ENCODE results near the gene NECAP2.

- TF ChIP-seq CTCF (conservative IDR thresholded peaks at IDR 0.05; ENCODE audit: low read depth, low read length): no peak
- TF ChIP-seq RAD21 (IDR thresholded peaks at IDR 0.05; ENCODE audit: low read length): no peak
- no peak for TF ChIP-seq POLR2A (IDR thresholded peaks at IDR 0.05; ENCODE audit: low read depth, low read length)
- no peak for TF ChIP-seq SMC3 (IDR thresholded peaks at IDR 0.05; ENCODE audit: low read depth, low read length)
- TF ChIP-seq BHLHE40 (IDR thresholded peaks at IDR 0.05; ENCODE audit: low read depth, low read length): no peak
- TF ChIP-seq CHD1 (IDR thresholded peaks at IDR 0.05; ENCODE audit: low read depth, low read length): no peak
- no peak for TF ChIP-seq MXI1 (IDR thresholded peaks at IDR 0.05; ENCODE audit: borderline replicate concordance, low read depth, low read length)
- TF ChIP-seq RFX5 (IDR thresholded peaks at IDR 0.05; ENCODE audit: low read depth, low read length): no peak
- no peak for TF ChIP-seq MAZ (IDR thresholded peaks at IDR 0.05; ENCODE audit: borderline replicate concordance, low read depth, low read length)
- TF ChIP-seq NFE2L2 (IDR thresholded peaks at IDR 0.05; ENCODE audit: low read depth, low read length): no peak
- TF ChIP-seq, protein P1, sequence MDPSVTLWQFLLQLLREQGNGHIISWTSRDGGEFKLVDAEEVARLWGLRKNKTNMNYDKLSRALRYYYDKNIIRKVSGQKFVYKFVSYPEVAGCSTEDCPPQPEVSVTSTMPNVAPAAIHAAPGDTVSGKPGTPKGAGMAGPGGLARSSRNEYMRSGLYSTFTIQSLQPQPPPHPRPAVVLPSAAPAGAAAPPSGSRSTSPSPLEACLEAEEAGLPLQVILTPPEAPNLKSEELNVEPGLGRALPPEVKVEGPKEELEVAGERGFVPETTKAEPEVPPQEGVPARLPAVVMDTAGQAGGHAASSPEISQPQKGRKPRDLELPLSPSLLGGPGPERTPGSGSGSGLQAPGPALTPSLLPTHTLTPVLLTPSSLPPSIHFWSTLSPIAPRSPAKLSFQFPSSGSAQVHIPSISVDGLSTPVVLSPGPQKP (IDR thresholded peaks at IDR 0.05; ENCODE audit: borderline replicate concordance, low read depth, low read length): no peak
- no peak for TF ChIP-seq MAFK (IDR thresholded peaks at IDR 0.05; ENCODE audit: low read depth, low read length)
- TF ChIP-seq USF2 (IDR thresholded peaks at IDR 0.05; ENCODE audit: low read depth, low read length): no peak
- TF ChIP-seq CEBPB (IDR thresholded peaks at IDR 0.05; ENCODE audit: low read depth, low read length): no peak
These were observed 37.6 kb downstream of the NECAP2 start for GRCh38 chr1:16478091-16478490.
